Measurements from ENCODE around the gene CAMK2A. TPM values are rescaled to one million over a fixed set of nuclear protein-coding genes. Genes with fewer than 3 reads are reported as not detected.

The CAMK2A gene
- polyA plus RNA-seq, 1 of the 3 experiments (the other 2 are of a cell fraction): 0.10 TPM

- Histone ChIP-seq H2AFZ (ENCODE audit: low read depth) (no peak overlapping the region), H3K27ac (ENCODE audit: low read depth in 2 of 2, low read length in 1 of 2) (peak overlapping the region in 1 of 2 experiments; percentile 34; a peak in 2 of 4 replicates), H3K9me3 (no peaks in the 10 kb centered on the region), H3K9me2 (no peaks in the 10 kb centered on the region), H3K9ac (no peak overlapping the region), H3K79me2 (ENCODE audit: insufficient read depth) (no peaks in the 10 kb centered on the region), H3K4me3 (ENCODE audit: low read depth in 2 of 2, low read length in 1 of 2) (no peak overlapping the region), H3K4me1 (ENCODE audit: control insufficient read depth in 1 of 2, insufficient read depth in 2 of 2, low read depth in 1 of 2, low read length in 1 of 2) (peaks cover 0 to 17% of the 10 kb centered on the region in 2 experiments; a peak in 1 of 4 replicates), H3F3A (replicated peaks; ENCODE audit: insufficient read depth) (no peaks in the 10 kb centered on the region), H4K20me1 (ENCODE audit: insufficient read depth) (no peaks in the 10 kb centered on the region), H3K4me2 (no peak overlapping the region), H3K36me3 (replicated peaks in 1 of 2; ENCODE audit: control insufficient read depth in 1 of 2, insufficient read depth in 2 of 2, low read length in 1 of 2) (no peaks in the 10 kb centered on the region), H3K27me3 (ENCODE audit: insufficient read depth) (no peaks in the 10 kb centered on the region)
- 76% methylated on average over 7 of the region's 12 CpGs for WGBS (ENCODE audit: low lambda C conversion rate)
- TF ChIP-seq RAD21 (IDR thresholded peaks at IDR 0.05; ENCODE audit: low read length) (peak; percentile 45), USF1 (IDR thresholded peaks at IDR 0.05; ENCODE audit: borderline replicate concordance, low read depth) (no peak), SMC3 (IDR thresholded peaks at IDR 0.05; ENCODE audit: low read depth, low read length) (no peak), FOSL2 (IDR thresholded peaks at IDR 0.05; ENCODE audit: borderline replicate concordance, low read depth) (no peak), TEAD4 (IDR thresholded peaks at IDR 0.05; ENCODE audit: borderline replicate concordance, insufficient read depth) (no peak), RXRA (IDR thresholded peaks at IDR 0.05; ENCODE audit: borderline replicate concordance, low read depth) (no peak), IRF3 (IDR thresholded peaks at IDR 0.05; ENCODE audit: low read depth, low read length) (no peak), REST (IDR thresholded peaks at IDR 0.05; ENCODE audit: low read depth, low read length) (no peak), USF2 (IDR thresholded peaks at IDR 0.05; ENCODE audit: borderline replicate concordance, low read depth, low read length) (no peak), RFX5 (IDR thresholded peaks at IDR 0.05; ENCODE audit: low read length) (no peak), EZH2phosphoT487 (IDR thresholded peaks at IDR 0.05; ENCODE audit: borderline replicate concordance, low read depth) (no peak), ELF1 (IDR thresholded peaks at IDR 0.05) (no peak), CTCF (IDR thresholded peaks at IDR 0.05) (peak; percentile 26)
- CTCF ChIA-PET: interaction anchor here (0.7 to 2.0 kb wide), 12 partner anchors 9 to 131 kb away, joined by 3 to 7 read pairs (median 4); no protein-coding TSS in a partner anchor
- DNase-seq: peak; percentile 65
- POLR2A ChIA-PET: no interaction called here
Observed at GRCh38 chr5:150256410-150257064, 33.0 kb downstream of the CAMK2A start.
